HEK293 (cell line): ENCODE measurements around the gene STIM1.

Experiments
- CTCF ChIA-PET: fragments of 350-600 bp; formaldehyde crosslinking; extraction: SDS; loops from one replicate; lab custom pipeline; 2021; ENCODE audit warnings: antibody characterized with exemption; lab: Yijun Ruan, JAX
- POLR2A ChIA-PET: fragments of 300-600 bp; formaldehyde crosslinking; extraction: SDS; loops from one replicate; lab custom pipeline; 2020; ENCODE audit warnings: antibody characterized with exemption, inconsistent platforms; lab: Yijun Ruan, JAX
- H3K27ac ChIP-seq: fragments of 200-500 bp; sonication (Bioruptor generic); 2 replicates; pipeline ENCODE4 v1.5.1; 2014; ENCODE audit warnings: low read depth, low read length, control low read depth, inconsistent platforms; ENCODE audit errors: extremely low read depth
- H3K36me3 ChIP-seq, 2 experiments: fragments of 200-500 bp in 1 of 2; sonication (Bioruptor generic) in 1 of 2; 1 replicate in 1 of 2; 2 replicates in 1 of 2; pipeline ENCODE4 v1.5.1; 2014 to 2017; ENCODE audit warnings: inconsistent platforms in 2 of 2, low read length in 2 of 2; ENCODE audit not compliant: control insufficient read depth in 2 of 2, insufficient read depth in 1 of 2
- H3K4me1 ChIP-seq: fragments of 200-500 bp; sonication (Bioruptor generic); 2 replicates; pipeline ENCODE4 v1.5.1; 2014; ENCODE audit warnings: mild to moderate bottlenecking, low read length, inconsistent platforms; ENCODE audit not compliant: control insufficient read depth, insufficient read depth
- H3K4me3 ChIP-seq: 2 replicates; pipeline ENCODE4 v1.5.1; 2011; ENCODE audit warnings: low read depth, mild to moderate bottlenecking, control low read depth, low read length, moderate library complexity
- H3K9me3 ChIP-seq: fragments of 200-500 bp; sonication (Bioruptor generic); 2 replicates; pipeline ENCODE4 v1.5.1; 2014; ENCODE audit warnings: low read depth, low read length, inconsistent platforms; ENCODE audit not compliant: control insufficient read depth, insufficient read depth
- GLIS1 ChIP-seq: fragments of 450-650 bp; formaldehyde crosslinking; IDR thresholded peaks from 2 replicates; pipeline ENCODE4 v1.5.1; 2016; ENCODE audit warnings: missing biosample characterization, missing genetic modification characterization
- HOXA7 ChIP-seq: sonication (generic); formaldehyde crosslinking; IDR thresholded peaks from 2 replicates; pipeline ENCODE4 v1.8.1; 2022; ENCODE audit warnings: missing genetic modification reagents, borderline replicate concordance
- KLF8 ChIP-seq: fragments of 450-650 bp; formaldehyde crosslinking; IDR thresholded peaks from 2 replicates; pipeline ENCODE4 v1.5.1; 2016; ENCODE audit warnings: missing biosample characterization, missing genetic modification characterization
- MZF1 ChIP-seq: fragments of 450-650 bp; formaldehyde crosslinking; IDR thresholded peaks from 2 replicates; pipeline ENCODE4 v1.5.1; 2017; ENCODE audit warnings: missing biosample characterization, missing genetic modification characterization, borderline replicate concordance
- SP7 ChIP-seq: fragments of 450-650 bp; formaldehyde crosslinking; IDR thresholded peaks from 2 replicates; pipeline ENCODE4 v1.5.1; 2016; ENCODE audit warnings: missing biosample characterization, missing genetic modification characterization
- TCF7L2 ChIP-seq: IDR thresholded peaks from 2 replicates; pipeline ENCODE4 v1.6.1; 2011; ENCODE audit warnings: low read depth, mild to moderate bottlenecking, inconsistent platforms, low read length, moderate library complexity, borderline replicate concordance
- ZBTB10 ChIP-seq: fragments of 450-650 bp; formaldehyde crosslinking; IDR thresholded peaks from 2 replicates; pipeline ENCODE4 v1.5.1; 2016; ENCODE audit warnings: missing biosample characterization, missing genetic modification characterization
- ZBTB8A ChIP-seq: fragments of 450-650 bp; formaldehyde crosslinking; IDR thresholded peaks from 2 replicates; pipeline ENCODE4 v1.5.1; 2016; ENCODE audit warnings: missing biosample characterization, missing genetic modification characterization
- ZEB2 ChIP-seq: fragments of 450-650 bp; formaldehyde crosslinking; IDR thresholded peaks from 2 replicates; pipeline ENCODE4 v1.5.1; 2016; ENCODE audit warnings: missing biosample characterization, missing genetic modification characterization
- ZNF138 ChIP-seq: fragments of 450-650 bp; formaldehyde crosslinking; IDR thresholded peaks from 2 replicates; pipeline ENCODE4 v1.5.1; 2016; ENCODE audit warnings: missing biosample characterization, missing genetic modification characterization, borderline replicate concordance
- ZNF169 ChIP-seq: fragments of 450-650 bp; formaldehyde crosslinking; IDR thresholded peaks from 2 replicates; pipeline ENCODE4 v1.5.1; 2016; ENCODE audit warnings: missing biosample characterization, missing genetic modification characterization
- ZNF239 ChIP-seq: fragments of 450-650 bp; formaldehyde crosslinking; IDR thresholded peaks from 2 replicates; pipeline ENCODE4 v1.5.1; 2016; ENCODE audit warnings: missing biosample characterization, missing genetic modification characterization
- ZNF324 ChIP-seq: fragments of 450-650 bp; formaldehyde crosslinking; IDR thresholded peaks from 2 replicates; pipeline ENCODE4 v1.5.1; 2016; ENCODE audit warnings: missing biosample characterization, missing genetic modification characterization
- ZNF426 ChIP-seq: fragments of 450-650 bp; formaldehyde crosslinking; IDR thresholded peaks from 2 replicates; pipeline ENCODE4 v1.5.1; 2017; ENCODE audit warnings: missing biosample characterization, missing genetic modification characterization, mild to moderate bottlenecking, inconsistent platforms, moderate library complexity
- ZNF514 ChIP-seq: fragments of 450-650 bp; formaldehyde crosslinking; IDR thresholded peaks from 2 replicates; pipeline ENCODE4 v1.5.1; 2016; ENCODE audit warnings: missing biosample characterization, missing genetic modification characterization
- ZNF548 ChIP-seq: fragments of 450-650 bp; formaldehyde crosslinking; IDR thresholded peaks from 2 replicates; pipeline ENCODE4 v1.5.1; 2016; ENCODE audit warnings: missing biosample characterization, missing genetic modification characterization
- ZNF610 ChIP-seq: fragments of 450-650 bp; formaldehyde crosslinking; IDR thresholded peaks from 2 replicates; pipeline ENCODE4 v1.5.1; 2016; ENCODE audit warnings: missing biosample characterization, missing genetic modification characterization, borderline replicate concordance
- TF ChIP-seq, protein P1 (sequence below): fragments of 450-650 bp; formaldehyde crosslinking; conservative IDR thresholded peaks from 2 replicates; pipeline ENCODE4 v1.5.1; 2016; ENCODE audit warnings: low read depth, missing biosample characterization, missing genetic modification characterization
- TF ChIP-seq, protein P2 (sequence below): fragments of 450-650 bp; IDR thresholded peaks from 2 replicates; pipeline ENCODE4 v1.5.1; 2018; ENCODE audit warnings: missing biosample characterization, missing genetic modification characterization

STIM1 gene

GRCh38 chr11:4083198-4083597 lies 227.7 kb downstream of the STIM1 start:
- ChIA-PET POLR2A (no interaction called here), CTCF (interaction anchor here (0.7 to 2.6 kb wide), 3 partner anchors 9 to 234 kb away, joined by 4 to 22 read pairs (median 9); partner anchors contain the start of gene STIM1)
- peaks cover 0 to 55% of the 10 kb centered on the region in 2 experiments; a peak in 1 of 3 replicates for H3K36me3 ChIP-seq

DNA sequence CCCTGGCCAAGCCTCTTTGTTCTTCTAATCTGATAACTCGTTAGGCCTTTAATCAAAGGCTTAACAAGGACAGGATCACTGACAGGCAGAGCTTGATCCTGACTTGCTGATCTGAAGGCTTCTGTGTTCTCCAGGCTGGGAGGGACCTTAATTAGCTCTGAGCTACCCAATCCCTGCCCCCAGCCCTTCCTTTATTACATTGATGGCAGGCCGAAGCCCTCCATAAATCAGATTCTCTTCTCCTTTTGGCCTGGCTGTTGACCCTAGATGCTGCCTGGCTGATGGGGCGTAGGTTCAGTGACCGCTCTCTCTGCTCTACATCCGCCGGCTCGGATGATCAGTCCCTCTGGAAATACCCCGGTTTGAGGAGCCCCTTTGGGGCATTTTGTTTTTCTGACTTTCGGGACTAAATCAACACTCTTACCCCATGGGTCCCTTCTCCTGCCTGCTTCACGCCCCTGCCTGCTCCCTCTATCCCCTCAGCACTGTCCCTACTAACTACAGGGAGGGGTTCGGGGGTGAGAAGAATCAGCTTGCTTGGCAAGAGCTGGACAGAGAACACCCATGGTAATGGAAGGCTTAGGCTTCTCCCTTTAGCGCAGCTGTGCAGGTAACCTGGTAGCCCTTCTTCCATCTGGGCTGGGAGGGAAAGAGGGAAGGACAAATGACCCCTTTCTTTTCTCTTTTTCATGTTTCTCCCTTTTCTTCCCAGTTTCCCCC lies 229.1 kb downstream of the STIM1 start:
- TF ChIP-seq KLF8 (tag by site-specific recombination) (no peak), SP7 (no peak), GLIS1 (no peak), TCF7L2 (no peak), ZBTB10 (tag by site-specific recombination) (no peak), ZNF138 (tag by site-specific recombination) (no peak), HOXA7 (CRISPR knock-in tag) (no peak)
- TF ChIP-seq, protein P1, sequence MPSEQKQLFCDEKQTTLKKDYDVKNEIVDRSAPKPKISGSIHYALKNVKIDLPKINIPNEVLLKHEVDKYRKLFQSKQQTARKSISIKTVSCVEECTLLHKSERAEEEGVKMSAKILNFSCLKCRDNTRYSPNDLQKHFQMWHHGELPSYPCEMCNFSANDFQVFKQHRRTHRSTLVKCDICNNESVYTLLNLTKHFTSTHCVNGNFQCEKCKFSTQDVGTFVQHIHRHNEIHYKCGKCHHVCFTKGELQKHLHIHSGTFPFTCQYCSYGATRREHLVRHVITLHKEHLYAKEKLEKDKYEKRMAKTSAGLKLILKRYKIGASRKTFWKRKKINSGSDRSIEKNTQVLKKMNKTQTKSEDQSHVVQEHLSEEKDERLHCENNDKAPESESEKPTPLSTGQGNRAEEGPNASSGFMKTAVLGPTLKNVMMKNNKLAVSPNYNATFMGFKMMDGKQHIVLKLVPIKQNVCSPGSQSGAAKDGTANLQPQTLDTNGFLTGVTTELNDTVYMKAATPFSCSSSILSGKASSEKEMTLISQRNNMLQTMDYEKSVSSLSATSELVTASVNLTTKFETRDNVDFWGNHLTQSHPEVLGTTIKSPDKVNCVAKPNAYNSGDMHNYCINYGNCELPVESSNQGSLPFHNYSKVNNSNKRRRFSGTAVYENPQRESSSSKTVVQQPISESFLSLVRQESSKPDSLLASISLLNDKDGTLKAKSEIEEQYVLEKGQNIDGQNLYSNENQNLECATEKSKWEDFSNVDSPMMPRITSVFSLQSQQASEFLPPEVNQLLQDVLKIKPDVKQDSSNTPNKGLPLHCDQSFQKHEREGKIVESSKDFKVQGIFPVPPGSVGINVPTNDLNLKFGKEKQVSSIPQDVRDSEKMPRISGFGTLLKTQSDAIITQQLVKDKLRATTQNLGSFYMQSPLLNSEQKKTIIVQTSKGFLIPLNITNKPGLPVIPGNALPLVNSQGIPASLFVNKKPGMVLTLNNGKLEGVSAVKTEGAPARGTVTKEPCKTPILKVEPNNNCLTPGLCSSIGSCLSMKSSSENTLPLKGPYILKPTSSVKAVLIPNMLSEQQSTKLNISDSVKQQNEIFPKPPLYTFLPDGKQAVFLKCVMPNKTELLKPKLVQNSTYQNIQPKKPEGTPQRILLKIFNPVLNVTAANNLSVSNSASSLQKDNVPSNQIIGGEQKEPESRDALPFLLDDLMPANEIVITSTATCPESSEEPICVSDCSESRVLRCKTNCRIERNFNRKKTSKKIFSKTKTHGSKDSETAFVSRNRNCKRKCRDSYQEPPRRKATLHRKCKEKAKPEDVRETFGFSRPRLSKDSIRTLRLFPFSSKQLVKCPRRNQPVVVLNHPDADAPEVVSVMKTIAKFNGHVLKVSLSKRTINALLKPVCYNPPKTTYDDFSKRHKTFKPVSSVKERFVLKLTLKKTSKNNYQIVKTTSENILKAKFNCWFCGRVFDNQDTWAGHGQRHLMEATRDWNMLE (tag by site-specific recombination): no peak
- ChIA-PET CTCF (interaction anchor here (1.4 to 2.8 kb wide), 3 partner anchors 12 to 236 kb away, joined by 4 to 15 read pairs (median 8); partner anchors contain the start of gene STIM1), POLR2A (no interaction called here)
- Histone ChIP-seq H3K27ac (no peak overlapping the region), H3K4me1 (no peaks in the 10 kb centered on the region), H3K9me3 (no peaks in the 10 kb centered on the region), H3K4me3 (no peak overlapping the region), H3K36me3 (peaks cover 0 to 60% of the 10 kb centered on the region in 2 experiments; a peak in 1 of 3 replicates)

More at GRCh38 chr11:4083198-4083597, 227.7 kb downstream of the STIM1 start:
- TF ChIP-seq ZNF548 (tag by site-specific recombination): no peak
- TF ChIP-seq ZNF324 (tag by site-specific recombination): no peak
- no peak for TF ChIP-seq ZNF514 (tag by site-specific recombination)
- TF ChIP-seq ZNF239 (tag by site-specific recombination): no peak
- no peak for TF ChIP-seq MZF1 (tag by site-specific recombination)
- TF ChIP-seq ZNF426 (tag by site-specific recombination): no peak
- TF ChIP-seq ZBTB8A (tag by site-specific recombination): no peak
- TF ChIP-seq, protein P2, sequence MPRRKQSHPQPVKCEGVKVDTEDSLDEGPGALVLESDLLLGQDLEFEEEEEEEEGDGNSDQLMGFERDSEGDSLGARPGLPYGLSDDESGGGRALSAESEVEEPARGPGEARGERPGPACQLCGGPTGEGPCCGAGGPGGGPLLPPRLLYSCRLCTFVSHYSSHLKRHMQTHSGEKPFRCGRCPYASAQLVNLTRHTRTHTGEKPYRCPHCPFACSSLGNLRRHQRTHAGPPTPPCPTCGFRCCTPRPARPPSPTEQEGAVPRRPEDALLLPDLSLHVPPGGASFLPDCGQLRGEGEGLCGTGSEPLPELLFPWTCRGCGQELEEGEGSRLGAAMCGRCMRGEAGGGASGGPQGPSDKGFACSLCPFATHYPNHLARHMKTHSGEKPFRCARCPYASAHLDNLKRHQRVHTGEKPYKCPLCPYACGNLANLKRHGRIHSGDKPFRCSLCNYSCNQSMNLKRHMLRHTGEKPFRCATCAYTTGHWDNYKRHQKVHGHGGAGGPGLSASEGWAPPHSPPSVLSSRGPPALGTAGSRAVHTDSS (tag by site-specific recombination): no peak
- no peak for TF ChIP-seq ZNF610
- TF ChIP-seq ZEB2 (tag by site-specific recombination): no peak
- no peak for TF ChIP-seq GLIS1
- no peak for TF ChIP-seq ZNF169 (tag by site-specific recombination)
- Histone ChIP-seq H3K4me3 (no peak overlapping the region), H3K4me1 (no peaks in the 10 kb centered on the region), H3K9me3 (no peaks in the 10 kb centered on the region), H3K27ac (no peak overlapping the region)
